Parathyroid adenoma (tissue), 2 donors: ENCODE measurements around the gene MDN1.

Source experiments
- H2AFZ ChIP-seq: fragments of 300-600 bp; sonication (generic); one replicate; pipeline ENCODE4 v1.7.0; 2017; ENCODE audit warnings: antibody characterized with exemption, mild to moderate bottlenecking
- H3K27ac ChIP-seq: fragments of 300-600 bp; sonication (generic); one replicate; pipeline ENCODE4 v1.7.0; 2017
- H3K27me3 ChIP-seq: fragments of 300-600 bp; sonication (generic); one replicate; pipeline ENCODE4 v1.7.0; 2017; ENCODE audit warnings: low read length; ENCODE audit not compliant: control insufficient read depth, insufficient read depth
- H3K36me3 ChIP-seq: fragments of 300-600 bp; sonication (generic); one replicate; pipeline ENCODE4 v1.7.0; 2017; ENCODE audit warnings: low read length; ENCODE audit not compliant: control insufficient read depth, insufficient read depth
- H3K4me1 ChIP-seq: fragments of 300-600 bp; sonication (generic); one replicate; pipeline ENCODE4 v1.7.0; 2017; ENCODE audit warnings: control low read depth
- H3K4me2 ChIP-seq: fragments of 300-600 bp; sonication (generic); one replicate; pipeline ENCODE4 v1.7.0; 2017; ENCODE audit warnings: low read length
- H3K4me3 ChIP-seq: fragments of 300-600 bp; sonication (generic); one replicate; pipeline ENCODE4 v1.7.0; 2017; ENCODE audit warnings: low read depth, low read length
- H3K79me2 ChIP-seq: fragments of 300-600 bp; sonication (generic); one replicate; pipeline ENCODE4 v1.7.0; 2017; ENCODE audit warnings: control low read depth
- H3K9ac ChIP-seq: fragments of 300-600 bp; sonication (generic); one replicate; pipeline ENCODE4 v1.7.0; 2017; ENCODE audit warnings: mild to moderate bottlenecking
- H3K9me3 ChIP-seq: fragments of 300-600 bp; sonication (generic); one replicate; pipeline ENCODE4 v1.7.0; 2017; ENCODE audit warnings: low read length; ENCODE audit not compliant: control insufficient read depth
- TF ChIP-seq, protein P1 (sequence below): fragments of 300-600 bp; sonication (generic); IDR thresholded peaks from one replicate; pipeline ENCODE4 v1.7.0; 2017; ENCODE audit warnings: antibody characterized with exemption, mild to moderate bottlenecking
- donor health status: primary hyperparathyroidism.

The MDN1 gene

DNA sequence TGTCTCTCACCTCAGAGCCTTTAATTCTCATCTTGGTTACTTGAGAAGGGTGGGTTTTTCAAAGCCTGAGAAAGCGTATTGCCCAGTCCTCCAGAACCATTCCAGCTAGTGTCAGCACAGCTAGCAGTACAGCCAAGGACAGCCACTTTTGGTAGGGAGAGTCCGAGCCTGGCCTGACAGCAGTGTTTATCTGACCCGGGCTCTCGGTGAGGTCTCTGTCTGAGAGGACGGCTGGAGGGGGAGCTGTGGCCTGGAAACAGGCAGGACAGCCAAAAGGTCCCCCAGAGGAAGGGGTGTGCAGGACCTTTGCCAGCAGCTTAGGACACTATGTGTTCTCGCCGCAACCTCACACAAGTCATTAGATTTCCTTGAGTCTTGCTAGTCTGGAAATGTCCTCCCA lies 219.9 kb downstream of the MDN1 start:
- no peaks in the 10 kb centered on the region for H3K27me3 ChIP-seq
- TF ChIP-seq, protein P1, sequence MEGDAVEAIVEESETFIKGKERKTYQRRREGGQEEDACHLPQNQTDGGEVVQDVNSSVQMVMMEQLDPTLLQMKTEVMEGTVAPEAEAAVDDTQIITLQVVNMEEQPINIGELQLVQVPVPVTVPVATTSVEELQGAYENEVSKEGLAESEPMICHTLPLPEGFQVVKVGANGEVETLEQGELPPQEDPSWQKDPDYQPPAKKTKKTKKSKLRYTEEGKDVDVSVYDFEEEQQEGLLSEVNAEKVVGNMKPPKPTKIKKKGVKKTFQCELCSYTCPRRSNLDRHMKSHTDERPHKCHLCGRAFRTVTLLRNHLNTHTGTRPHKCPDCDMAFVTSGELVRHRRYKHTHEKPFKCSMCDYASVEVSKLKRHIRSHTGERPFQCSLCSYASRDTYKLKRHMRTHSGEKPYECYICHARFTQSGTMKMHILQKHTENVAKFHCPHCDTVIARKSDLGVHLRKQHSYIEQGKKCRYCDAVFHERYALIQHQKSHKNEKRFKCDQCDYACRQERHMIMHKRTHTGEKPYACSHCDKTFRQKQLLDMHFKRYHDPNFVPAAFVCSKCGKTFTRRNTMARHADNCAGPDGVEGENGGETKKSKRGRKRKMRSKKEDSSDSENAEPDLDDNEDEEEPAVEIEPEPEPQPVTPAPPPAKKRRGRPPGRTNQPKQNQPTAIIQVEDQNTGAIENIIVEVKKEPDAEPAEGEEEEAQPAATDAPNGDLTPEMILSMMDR: no peak
- no peaks in the 10 kb centered on the region for H3K4me1 ChIP-seq
- no peak overlapping the region for H3K4me3 ChIP-seq
- H3K36me3 ChIP-seq: no peaks in the 10 kb centered on the region
- no peak overlapping the region for H2AFZ ChIP-seq
- no peak overlapping the region for H3K4me2 ChIP-seq
- H3K9me3 ChIP-seq: no peaks in the 10 kb centered on the region
- H3K9ac ChIP-seq: no peak overlapping the region
- H3K79me2 ChIP-seq: no peaks in the 10 kb centered on the region
- no peak overlapping the region for H3K27ac ChIP-seq

DNA sequence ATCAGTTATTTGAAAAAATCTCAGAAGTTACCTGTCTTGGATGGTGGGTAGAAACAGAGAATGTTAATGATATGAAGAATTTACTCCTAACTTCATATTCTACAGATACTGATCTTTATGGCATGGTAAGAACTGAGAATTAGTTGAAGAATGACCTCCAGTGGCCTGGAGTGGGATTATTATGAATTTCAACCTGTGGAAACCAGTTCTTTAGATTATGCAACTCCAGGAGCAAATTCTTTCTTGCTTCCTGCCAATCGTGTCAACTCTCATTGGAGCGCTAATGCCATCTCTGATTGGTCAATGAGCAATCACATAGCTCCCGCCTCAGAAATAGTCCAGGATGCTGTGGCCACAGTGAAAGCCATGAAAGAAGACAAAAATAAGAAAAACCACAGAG lies 221.6 kb downstream of the MDN1 start:
- H3K9me3 ChIP-seq: no peaks in the 10 kb centered on the region
- no peak overlapping the region for H3K4me2 ChIP-seq
- no peak overlapping the region for H3K4me3 ChIP-seq
- no peak overlapping the region for H3K27ac ChIP-seq
- H2AFZ ChIP-seq: no peak overlapping the region
- no peak overlapping the region for H3K9ac ChIP-seq
- H3K36me3 ChIP-seq: no peaks in the 10 kb centered on the region
- H3K27me3 ChIP-seq: no peaks in the 10 kb centered on the region
- TF ChIP-seq, protein P1: no peak
- no peaks in the 10 kb centered on the region for H3K4me1 ChIP-seq
- H3K79me2 ChIP-seq: no peaks in the 10 kb centered on the region

DNA sequence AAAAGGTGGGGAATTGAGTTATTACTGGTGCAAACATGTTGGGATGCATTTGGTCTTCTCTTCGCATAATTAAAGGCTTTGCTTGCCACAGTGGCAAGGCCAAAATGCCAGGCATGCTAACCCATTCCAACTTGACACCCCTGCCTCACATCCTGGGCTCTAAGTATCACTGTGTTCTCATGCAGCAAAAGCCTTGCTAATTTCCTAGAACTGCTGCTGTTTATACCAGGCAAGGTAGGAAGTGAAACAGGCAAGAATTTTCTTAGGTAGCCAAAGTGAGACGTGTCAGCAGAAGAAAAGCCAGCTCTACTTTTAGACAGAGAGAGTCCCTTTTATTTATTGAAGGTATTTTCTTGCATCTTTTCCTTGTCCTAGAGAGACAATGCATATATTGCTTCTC lies 222.2 kb downstream of the MDN1 start:
- H3K36me3 ChIP-seq: no peaks in the 10 kb centered on the region

DNA sequence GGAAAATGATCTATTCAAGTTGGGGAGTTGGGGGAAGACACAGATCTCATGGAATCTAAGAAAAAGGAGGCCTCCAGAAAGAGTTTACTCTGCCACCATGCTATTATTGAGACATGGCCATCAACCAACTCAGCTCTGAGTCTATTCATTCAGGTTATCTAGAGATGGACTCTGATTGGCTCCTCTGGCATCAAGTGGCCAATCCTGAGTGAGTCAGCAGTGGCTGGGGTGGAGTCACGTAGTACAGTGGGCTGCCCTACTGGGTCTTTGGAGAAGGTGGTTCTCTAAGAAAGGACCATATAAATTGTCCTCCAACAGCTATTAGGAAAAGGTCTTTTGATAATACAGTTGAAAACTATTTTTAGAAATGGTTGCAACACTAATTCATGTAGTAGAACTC lies 223.1 kb downstream of the MDN1 start:
- Histone ChIP-seq H3K4me2 (no peak overlapping the region), H3K4me1 (no peaks in the 10 kb centered on the region), H3K4me3 (no peak overlapping the region), H3K27ac (no peak overlapping the region), H3K27me3 (no peaks in the 10 kb centered on the region), H3K9me3 (no peaks in the 10 kb centered on the region), H2AFZ (no peak overlapping the region), H3K36me3 (no peaks in the 10 kb centered on the region), H3K79me2 (no peaks in the 10 kb centered on the region), H3K9ac (no peak overlapping the region)
- TF ChIP-seq, protein P1: no peak

More for the DNA sequence above, 222.2 kb downstream of the MDN1 start:
- H3K9me3 ChIP-seq: no peaks in the 10 kb centered on the region
- H3K27me3 ChIP-seq: no peaks in the 10 kb centered on the region
- TF ChIP-seq, protein P1: no peak
- no peak overlapping the region for H3K27ac ChIP-seq
- no peaks in the 10 kb centered on the region for H3K79me2 ChIP-seq
- no peaks in the 10 kb centered on the region for H3K4me1 ChIP-seq
- H3K9ac ChIP-seq: no peak overlapping the region
- no peak overlapping the region for H3K4me2 ChIP-seq
- no peak overlapping the region for H2AFZ ChIP-seq
- no peak overlapping the region for H3K4me3 ChIP-seq

DNA sequence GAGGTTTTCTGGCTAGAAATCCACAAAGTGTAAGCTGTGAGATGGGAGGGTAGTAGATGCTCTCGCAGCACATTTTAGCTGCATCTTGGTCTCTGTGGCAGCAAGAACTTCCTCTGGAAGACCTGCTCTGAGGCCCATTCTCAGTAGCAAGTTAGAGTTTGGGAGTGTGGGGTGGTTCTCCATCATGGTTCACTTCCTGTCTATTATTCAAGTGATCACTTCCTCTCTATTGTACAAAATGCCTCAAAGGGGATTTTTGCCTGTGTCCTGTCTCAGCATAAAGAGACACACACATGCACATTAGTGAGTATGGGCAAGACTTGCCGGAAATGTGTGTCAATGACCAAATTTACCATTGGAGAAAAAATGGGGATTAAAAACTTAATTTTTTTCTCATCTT lies 223.5 kb downstream of the MDN1 start:
- Histone ChIP-seq H2AFZ (no peak overlapping the region), H3K9ac (no peak overlapping the region), H3K27ac (no peak overlapping the region), H3K36me3 (no peaks in the 10 kb centered on the region), H3K4me2 (no peak overlapping the region), H3K4me3 (no peak overlapping the region), H3K27me3 (no peaks in the 10 kb centered on the region), H3K9me3 (no peaks in the 10 kb centered on the region), H3K79me2 (no peaks in the 10 kb centered on the region), H3K4me1 (no peaks in the 10 kb centered on the region)
- TF ChIP-seq, protein P1: no peak
